GM21737 (cell line): ENCODE results near the gene HTR1D.
"Not testable (repeated sequence)": the region's sequence is repeated elsewhere in the genome, so short reads cannot be mapped to it uniquely, and the experiment has no call there.

Experiments used
- ATAC-seq: cut with Tn5 transposase; IDR thresholded peaks from one replicate; pipeline ENCODE4 v1.9.1; 2021; ENCODE audit warnings: mild to moderate bottlenecking, moderate library complexity; ENCODE audit not compliant: unreplicated experiment

Gene HTR1D

DNA sequence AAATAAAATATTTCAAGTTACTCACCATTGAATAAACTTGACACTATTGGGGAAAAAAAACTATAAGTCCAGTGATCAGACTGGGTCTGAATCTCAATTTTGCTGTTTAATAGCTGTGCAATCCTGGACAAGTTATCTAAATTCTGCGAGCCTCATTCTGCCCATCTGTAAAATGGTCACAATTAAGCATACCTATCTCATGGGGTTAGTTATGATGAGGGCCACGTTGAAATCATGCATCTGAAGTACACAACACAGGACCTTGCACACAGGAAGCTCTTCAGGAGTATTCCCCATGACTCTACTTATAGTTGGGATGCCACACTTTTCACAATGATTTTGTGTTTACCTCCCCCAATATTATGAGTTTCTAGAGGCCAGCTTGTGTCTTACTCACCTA is 3.8 kb upstream of the HTR1D start:
- no peak for ATAC-seq

DNA sequence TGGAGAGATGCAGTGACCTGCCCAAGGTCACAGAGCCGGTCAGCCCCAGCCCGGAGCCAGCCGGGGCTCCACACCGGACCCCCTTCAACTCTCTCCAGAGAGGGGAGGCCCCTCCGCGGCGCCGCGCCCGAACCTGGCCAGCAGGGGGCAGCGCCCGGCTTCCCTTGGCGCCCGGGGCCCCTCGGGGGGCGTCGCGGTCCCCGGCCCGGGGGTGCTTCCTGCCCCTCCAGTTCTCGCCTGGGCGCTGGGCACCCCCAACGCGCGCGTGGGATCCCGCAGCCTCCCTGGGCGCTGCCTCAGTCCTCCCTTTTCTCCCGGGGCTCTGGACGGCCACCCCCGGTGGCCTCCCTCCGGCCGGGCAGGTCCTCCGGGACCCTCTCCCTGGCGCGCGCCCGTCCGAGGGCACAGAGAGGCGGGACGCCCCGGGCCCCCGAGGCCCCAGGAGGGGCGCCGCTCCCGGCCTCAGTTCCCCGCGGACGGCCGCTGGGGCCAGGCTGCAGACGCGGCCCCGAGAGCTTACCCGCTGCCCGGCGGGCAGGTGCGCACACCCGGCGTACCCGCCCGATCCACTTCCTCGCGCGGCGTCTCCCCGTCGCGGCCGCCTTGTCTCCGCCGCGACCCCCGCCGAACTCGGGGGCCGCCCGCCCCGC is 406 bp downstream of the HTR1D start:
- ATAC-seq: no peak

DNA sequence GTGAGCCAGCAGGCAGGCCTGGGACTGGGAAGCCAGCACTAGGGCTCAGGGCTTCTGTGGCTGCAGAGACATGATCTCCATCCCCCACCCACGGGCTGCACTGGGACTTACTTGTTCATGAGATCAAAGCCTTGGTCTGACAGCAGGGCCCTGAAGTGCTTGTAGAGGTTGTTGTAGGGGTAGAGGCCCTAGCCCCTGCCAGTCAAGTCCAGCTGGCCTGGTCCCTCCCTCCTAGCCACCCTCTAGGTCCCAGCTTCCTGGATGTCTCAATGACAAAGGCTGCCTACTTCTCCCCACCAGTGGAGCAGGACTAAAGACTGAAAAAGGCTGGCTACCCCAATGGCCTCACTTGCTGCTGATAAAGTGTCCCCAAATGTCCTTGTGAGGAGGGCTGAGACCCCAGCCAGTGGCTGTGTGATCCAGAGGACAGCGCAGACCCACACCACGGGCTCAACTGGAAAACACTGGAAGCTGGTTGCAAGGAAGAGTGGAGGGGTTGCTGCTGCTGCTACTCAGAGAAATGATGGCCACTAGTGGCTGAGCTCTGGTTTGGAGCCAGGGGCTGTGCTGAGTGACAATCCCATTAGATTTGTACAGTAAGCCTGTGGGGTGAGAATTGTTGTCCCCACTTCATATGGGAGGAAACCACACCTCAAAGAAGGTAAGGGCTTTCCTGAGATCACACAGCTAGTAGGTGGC is 1.4 kb downstream of the HTR1D start:
- no peak for ATAC-seq

DNA sequence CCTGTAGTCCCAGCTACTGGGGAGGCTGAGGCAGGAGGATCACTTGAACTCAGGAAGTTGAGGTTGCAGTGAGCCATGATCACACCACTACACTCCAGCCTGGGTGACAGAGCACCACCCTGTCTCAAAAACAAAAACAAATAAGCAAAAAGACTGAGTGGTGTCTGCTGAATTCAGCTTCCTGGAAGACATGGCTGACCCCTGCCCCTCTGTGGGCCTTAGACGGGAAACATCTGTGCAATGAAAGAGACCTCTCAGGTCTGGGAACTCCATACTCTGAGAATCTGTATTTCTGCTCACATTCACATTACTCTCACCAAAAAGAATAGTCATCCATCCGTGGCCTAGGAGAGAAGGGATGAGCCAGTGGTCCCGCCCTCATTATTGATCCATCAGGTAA is 2.0 kb downstream of the HTR1D start:
- no peak for ATAC-seq

DNA sequence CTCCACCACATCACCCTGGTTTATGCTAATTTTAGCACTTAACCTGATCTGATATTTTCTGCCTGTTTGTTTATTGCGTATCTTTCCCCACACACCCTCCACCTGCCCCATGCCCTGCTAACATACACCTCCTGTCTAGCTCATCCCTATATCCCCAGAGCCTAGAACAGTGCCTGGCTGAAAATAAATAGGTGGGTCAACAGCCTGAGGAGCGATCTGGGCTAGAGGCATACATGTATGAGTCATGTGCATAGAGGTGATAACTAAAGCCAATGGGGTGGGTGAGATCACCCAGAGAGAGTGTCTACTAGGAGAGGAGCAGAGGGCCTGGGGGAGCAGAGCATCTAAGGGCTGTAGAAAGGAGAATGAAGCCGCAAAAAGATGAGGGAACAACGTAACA is 2.7 kb downstream of the HTR1D start:
- no peak for ATAC-seq

DNA sequence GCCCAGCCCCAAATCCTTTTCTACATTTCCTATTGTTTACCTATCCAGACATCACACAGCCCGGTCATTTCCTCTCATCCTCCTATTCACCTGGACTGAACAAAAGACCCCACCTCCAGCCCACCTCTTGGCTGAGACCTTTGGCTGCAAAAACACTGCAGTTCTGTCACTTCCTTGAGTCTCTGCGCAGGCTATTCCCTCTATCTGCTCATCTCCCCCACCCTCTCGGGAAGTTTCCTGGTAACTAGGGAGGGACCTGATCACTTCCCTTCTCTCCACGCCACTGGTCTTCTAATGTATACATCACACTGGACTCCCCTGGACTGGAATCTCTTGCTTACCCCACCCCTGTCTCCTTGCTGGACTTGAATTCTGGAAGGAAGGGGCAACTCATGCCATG is 5.3 kb downstream of the HTR1D start:
- no peak for ATAC-seq

DNA sequence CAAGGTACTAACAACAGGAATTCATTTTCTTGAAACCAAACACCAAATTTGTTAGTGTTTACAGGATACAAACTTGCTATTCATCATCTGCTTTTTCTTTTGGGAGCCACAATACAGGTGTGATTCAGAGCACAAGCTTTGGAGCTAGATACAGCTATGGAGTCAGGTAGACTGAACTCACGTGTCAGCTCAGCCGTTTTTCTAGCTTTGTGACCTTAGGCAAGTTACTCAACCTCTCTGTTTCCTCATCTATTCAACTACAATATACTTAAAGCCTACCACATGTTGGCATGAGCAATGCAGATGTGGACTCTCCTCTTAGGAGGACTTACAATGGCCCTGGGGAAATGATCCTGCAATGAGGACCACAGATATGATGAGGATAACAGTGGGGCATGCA is 6.3 kb downstream of the HTR1D start:
- no peak for ATAC-seq

DNA sequence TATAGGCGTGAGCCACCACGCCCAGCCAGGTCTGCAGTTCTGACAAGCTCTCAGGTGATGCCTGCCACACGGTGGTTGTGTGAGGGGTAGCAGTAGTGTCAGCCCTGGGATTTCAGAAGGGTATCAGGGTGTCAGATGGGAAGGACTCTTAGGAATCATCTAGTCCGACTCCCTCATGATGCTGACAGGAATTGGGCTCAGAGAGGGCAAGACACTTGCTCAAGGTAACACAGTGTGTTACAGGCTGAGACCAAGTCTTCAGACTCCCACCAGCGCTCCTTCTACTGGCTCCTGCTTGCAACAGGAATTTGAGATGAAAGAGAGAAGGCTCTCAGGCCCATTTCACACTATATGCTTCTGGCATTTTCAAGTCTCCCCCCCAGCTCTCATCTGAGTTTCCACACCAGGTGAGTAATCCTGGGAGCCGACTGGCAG is 6.9 kb downstream of the HTR1D start:
- no peak for ATAC-seq

DNA sequence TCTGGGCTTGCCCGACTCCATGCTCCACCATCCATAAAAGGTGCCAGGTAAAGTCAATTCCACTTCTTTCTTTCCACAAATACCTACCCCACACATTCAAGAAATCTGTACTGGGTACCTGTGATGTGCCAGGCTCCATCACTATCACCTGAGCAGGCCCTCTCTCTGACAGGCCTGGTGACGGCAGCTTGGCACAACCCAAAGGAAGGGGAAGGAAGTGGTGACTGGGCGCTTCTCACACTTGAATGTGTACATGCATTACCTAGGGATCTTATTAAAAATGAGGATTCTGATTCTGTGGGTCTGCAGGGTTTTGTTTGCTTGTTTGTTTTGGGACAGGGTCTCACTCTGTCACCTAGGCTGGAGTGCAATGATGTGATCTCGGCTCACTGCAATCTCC is 7.5 kb downstream of the HTR1D start:
- no peak for ATAC-seq

DNA sequence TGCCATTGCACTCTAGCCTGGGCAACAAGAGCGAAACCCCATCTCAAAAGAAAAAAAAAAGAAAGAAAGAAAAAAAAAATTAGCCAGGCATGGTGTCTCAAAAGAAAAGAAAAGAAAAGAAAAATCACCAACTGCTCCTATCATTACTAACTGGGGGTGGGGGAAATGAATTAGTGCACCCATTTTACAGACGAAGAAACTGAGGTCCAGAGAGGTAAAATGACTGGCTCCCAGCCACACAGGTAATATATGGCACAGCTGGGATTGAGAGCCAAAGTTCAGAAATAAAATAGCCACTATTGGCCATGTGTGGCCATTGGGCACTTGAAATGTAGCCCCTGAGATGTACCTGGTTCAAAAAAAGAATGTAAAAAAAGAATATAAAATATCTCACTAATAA is 8.8 kb downstream of the HTR1D start:
- no peak for ATAC-seq

DNA sequence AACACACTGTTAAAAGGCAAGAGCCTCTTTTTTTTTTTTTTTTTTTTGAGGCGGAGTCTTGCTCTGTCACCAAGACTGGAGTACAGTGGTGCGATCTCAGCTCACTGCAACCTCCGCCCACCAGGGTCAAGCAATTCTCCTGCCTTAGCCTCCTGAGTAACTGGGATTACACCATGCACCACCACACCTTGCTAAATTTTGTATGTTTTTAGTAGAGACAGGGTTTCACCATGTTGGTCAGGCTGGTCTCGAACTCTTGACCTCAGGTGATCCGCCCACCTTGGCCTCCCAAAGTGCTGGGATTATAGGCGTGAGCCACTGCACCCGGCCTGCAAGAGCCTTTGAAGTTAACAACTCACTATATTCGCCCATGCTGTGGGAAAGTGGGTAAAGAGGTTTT is 9.6 kb downstream of the HTR1D start:
- ATAC-seq: not testable (repeated sequence)

DNA sequence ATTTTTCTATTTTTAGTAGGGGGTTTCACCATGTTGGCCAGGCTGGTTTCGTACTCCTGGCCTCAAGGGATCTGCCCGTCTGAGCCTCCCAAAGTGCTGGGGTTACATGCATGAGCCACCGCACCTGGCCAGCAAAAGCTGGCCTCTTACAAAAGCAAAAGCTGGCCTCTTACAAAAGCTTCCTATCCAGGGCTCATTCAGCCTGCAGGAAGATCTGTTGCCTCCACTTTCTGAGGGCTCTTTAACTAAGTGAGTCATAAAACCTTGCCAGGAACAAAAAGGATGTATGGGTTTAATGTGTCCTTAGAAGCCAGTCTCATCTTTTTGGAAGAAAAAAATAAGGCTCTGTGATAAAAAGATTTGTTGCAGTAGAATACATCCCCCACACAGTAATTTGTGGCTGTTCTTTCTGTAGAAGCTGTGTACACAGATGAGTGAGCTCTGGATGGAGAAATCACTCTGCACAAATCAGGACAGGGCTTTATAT is 15.0 kb downstream of the HTR1D start:
- no peak for ATAC-seq

DNA sequence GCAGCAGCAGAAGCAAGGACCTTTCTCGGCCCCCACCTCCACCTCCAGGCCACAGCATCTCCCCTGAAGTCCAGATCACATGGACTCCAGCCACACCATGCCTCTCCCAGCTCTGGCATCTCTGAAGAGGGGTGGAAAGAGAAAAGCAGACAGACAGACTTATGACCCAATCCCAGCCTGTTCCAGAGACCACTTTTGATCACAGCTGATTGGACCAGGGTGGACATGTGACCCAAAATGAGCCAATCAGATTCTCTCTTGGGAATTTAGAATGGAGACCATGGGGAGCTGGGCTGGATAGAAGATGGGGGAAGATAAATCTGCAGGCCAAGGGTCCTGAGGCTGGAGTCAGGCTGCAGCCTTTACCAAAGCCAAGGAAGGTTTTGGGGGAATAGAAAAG is 16.4 kb downstream of the HTR1D start:
- no peak for ATAC-seq

DNA sequence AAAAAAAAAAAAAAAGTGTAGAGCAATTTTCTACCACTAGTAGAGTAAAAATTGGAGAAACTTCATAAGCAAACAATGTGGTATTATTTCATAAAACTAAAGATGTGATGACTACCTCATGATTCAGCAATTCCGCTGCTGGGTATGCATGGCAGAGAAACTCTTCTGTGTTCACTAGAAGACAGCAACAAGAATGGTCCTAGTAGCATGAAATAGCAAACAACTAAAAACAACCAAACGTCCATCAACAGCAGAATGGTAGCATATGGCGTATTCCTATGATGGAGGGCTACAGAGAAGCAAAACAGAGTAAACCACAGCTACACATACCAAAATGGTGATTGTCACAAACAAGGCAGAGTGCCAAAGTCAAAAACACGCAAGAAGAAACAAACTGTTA is 18.9 kb downstream of the HTR1D start:
- no peak for ATAC-seq

DNA sequence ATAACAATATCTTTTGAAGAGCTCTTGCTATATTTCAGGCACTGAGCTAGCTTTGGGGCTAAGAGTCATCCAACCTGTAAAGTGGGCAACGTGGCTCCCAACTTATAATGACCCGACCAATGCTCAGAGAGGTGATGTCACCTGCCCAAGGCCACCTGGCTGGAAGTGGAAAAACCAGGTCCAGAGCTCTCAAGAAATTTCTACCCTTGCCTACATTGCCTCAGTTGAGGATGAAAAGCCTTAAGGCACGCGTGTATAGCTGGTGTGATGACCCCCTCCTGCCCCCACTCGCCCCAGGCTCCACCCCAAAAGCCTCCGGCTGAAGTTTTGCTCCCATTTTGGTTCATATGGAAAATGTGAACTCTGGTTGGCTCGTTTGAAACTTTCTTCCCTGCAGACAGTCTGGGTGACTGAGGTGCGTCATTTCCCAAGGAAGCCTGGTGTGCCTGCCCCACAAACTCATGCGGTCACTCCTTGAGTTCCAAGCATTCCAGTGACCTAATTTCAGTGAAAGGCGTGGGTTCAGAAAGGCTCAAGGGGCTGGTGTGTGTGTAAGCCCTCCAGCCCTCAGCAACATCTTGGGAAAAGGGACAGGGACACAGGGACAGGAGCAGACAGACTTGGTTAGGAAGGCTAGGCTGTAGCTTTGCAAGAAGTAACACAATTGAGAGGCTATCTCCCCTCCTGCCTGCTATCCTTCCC is 20.5 kb downstream of the HTR1D start:
- no peak for ATAC-seq

DNA sequence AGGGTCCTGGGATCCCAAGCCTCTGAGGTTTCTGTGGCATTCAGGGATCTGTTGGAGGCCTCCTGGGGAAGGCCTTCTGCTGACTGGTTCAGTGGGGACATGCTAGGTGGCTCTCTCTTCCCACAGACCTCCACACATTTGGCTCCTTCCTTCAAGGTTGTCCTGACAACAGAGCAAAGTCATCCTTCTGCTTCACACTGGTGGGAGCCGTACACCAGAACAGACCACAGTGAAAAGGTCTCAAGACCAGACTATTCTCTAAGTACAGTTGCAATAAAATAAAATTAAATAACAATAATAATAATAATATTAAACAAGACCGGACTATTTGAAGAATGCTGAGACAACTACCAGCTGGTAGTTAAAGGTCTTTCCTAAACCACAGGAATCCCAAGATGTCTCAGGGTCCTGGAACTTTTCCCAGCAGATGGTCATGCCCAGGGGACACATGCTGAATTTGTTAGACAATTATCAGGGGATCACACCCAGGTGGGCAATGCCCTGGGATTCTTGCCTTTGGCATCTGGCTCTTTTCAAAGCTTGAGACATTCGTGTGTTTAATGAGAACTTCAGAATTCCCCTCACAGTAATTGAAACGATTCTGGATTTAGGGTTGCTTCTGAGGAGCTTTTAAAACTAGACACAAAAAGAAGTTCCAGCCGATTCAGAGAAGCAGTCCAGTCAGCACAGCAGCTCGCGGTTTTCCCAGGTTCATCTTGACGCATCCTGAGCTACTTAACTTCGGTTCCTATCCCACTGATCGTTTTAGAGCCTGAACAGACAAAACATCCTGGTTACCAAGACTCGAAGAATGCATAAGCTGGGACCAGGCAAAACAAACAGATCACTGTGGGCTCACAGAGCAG is 22.9 kb downstream of the HTR1D start:
- no peak for ATAC-seq

DNA sequence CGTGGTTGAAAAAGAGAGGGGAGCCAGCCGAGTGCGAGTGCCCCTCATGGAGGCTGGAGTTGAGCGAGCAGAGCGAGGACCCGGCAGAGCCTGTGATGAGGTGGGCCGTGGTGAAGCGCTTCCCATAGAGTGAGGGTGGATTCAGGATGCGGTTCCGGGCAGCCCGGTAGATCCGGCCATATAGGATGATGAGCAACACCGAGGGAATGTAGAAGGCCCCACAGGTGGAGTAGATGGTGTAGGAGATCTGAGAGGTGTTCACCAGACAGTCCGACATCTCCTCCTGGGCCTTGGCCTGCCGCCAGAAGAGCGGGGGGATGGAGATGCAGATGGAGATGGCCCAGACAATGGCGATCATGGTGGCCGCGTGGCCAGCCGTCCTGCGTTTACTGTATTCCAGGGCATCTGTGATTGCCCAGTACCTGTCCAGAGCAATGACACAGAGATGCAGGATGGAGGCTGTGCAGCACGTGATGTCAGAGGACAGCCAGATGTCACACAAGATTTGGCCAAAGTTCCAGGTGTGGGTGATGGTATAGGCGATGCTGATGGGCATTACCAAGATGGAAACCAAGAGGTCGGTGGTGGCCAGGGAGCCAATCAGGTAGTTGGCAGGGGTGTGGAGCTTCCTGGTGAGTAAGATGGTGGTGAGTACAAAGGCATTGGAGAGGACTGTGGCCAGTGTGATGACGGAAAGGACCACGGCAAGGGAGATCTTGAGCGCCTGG is 23.7 kb downstream of the HTR1D start:
- ATAC-seq: no peak

DNA sequence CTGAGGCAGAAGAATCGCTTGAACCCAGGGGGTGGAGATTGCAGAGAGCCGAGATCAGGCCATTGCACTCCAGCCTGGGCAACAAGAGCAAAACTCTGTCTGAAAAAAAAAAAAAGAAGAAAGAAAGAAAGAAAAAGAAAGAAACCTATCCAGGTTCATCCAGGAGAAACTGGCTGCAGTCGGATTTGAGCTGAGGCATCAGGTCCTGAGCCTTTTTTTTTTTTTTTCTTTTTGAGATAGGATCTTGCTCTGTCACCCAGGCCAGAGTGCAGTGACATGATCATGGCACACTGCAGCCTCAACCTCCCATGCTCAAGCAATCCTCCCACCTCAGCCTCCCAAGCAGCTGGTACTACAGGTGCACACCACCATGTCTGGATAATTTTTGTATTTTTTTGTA is 26.1 kb downstream of the HTR1D start:
- no peak for ATAC-seq

DNA sequence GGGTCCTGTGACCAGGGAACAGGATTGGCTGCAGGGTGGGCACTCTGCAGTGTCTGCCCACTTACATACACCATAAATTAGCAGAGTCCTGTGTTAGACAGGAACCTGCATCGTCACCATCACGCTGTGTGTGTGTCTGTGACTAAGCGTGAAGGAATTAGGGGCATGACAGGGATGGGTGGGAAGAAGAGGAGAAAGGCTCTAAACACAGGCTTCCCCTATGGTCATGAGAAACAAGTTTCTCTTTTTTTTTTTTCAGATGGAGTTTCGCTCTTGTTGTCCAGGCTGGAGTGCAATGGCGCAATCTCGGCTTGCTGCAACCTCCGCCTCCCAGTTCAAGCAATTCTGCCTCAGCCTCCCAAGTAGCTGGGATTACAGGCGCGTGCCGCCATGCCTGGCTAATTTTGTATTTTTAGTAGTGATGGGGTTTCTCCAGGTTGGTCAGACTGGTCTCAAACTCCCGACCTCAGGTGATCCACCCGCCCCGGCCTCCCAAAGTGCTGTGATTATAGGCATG is 28.3 kb downstream of the HTR1D start:
- not testable (repeated sequence) for ATAC-seq

DNA sequence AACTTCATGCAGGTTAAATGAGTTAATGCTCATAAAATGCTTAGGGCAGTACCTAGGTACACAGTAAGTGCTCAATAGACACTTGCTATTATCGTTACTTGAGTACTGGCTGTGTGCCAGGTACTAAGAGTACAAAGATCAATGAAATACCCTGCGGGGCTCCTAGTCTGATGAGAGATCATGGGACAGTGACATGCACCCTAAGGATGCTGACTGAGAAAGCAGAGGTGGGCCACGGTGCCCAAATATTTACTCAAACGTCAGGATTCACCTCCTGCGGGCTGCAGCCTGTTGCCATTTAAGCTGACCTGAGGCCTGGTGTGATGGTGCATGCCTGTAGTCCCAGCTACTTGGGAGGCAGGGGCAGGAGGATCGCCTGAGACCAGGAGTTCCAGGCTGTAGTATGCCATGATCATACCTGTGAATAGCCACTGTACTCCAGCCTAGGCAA is 28.8 kb downstream of the HTR1D start:
- no peak for ATAC-seq
